Muscle layer of duodenum (tissue), 2 donors: Measurements from ENCODE around the gene NKX1-1.
"Not testable (repeated sequence)": the region's sequence is repeated elsewhere in the genome, so short reads cannot be mapped to it uniquely, and the experiment has no call there.

Source experiments
- H3K27ac ChIP-seq: one replicate; pipeline ENCODE4 v1.7.0; 2013; ENCODE audit warnings: mild to moderate bottlenecking, low read length
- H3K27me3 ChIP-seq: one replicate; pipeline ENCODE4 v1.7.0; 2013; ENCODE audit warnings: low read depth, mild to moderate bottlenecking, control low read depth, low read length
- H3K36me3 ChIP-seq, 2 donors: one replicate each; pipeline ENCODE4 v1.7.0; 2013; ENCODE audit warnings: low read length in 2 of 2, control low read depth in 1 of 2, mild to moderate bottlenecking in 1 of 2; ENCODE audit not compliant: insufficient read depth in 2 of 2, control insufficient read depth in 1 of 2
- H3K4me1 ChIP-seq, 2 donors: one replicate each; pipeline ENCODE4 v1.7.0; 2013; ENCODE audit warnings: low read length in 2 of 2, mild to moderate bottlenecking in 2 of 2, control low read depth in 1 of 2, moderate library complexity in 1 of 2; ENCODE audit not compliant: insufficient read depth in 2 of 2, control insufficient read depth in 1 of 2
- H3K4me3 ChIP-seq, 2 donors: one replicate each; pipeline ENCODE4 v1.7.0; 2013; ENCODE audit warnings: low read length in 2 of 2, low read depth in 1 of 2, mild to moderate bottlenecking in 1 of 2
- H3K9me3 ChIP-seq, 2 donors: one replicate each; pipeline ENCODE4 v1.7.0; 2013; ENCODE audit warnings: low read length in 2 of 2, control low read depth in 1 of 2, mild to moderate bottlenecking in 1 of 2; ENCODE audit not compliant: control insufficient read depth in 1 of 2
- donor health status: healthy.

The NKX1-1 gene

GRCh38 chr4:1446502-1447386 is 40.5 kb upstream of the NKX1-1 start:
- H3K4me3 ChIP-seq: no peak overlapping the region
- no peaks in the 10 kb centered on the region for H3K4me1 ChIP-seq
- no peak overlapping the region for H3K27ac ChIP-seq
- no peaks in the 10 kb centered on the region for H3K36me3 ChIP-seq
- H3K27me3 ChIP-seq: no peaks in the 10 kb centered on the region
- peaks cover 0 to under 1% of the 10 kb centered on the region in 2 donors for H3K9me3 ChIP-seq

GRCh38 chr4:1445716-1446445 is 39.6 kb upstream of the NKX1-1 start:
- Histone ChIP-seq H3K9me3 (no peaks in the 10 kb centered on the region), H3K36me3 (no peaks in the 10 kb centered on the region), H3K27ac (no peak overlapping the region), H3K4me1 (no peaks in the 10 kb centered on the region), H3K27me3 (no peaks in the 10 kb centered on the region), H3K4me3 (no peak overlapping the region)

GRCh38 chr4:1443688-1444172 is 37.5 kb upstream of the NKX1-1 start:
- not testable (repeated sequence) for H3K4me1 ChIP-seq, H3K9me3 ChIP-seq, H3K27me3 ChIP-seq, H3K36me3 ChIP-seq, H3K4me3 ChIP-seq, H3K27ac ChIP-seq

- H3K36me3 ChIP-seq: no peaks in the 10 kb centered on the region
- H3K27ac ChIP-seq: no peak overlapping the region
- no peaks in the 10 kb centered on the region for H3K27me3 ChIP-seq
- no peaks in the 10 kb centered on the region for H3K4me1 ChIP-seq
- no peak overlapping the region for H3K4me3 ChIP-seq
- H3K9me3 ChIP-seq: no peaks in the 10 kb centered on the region
Observed at GRCh38 chr4:1427010-1427409, 20.8 kb upstream of the NKX1-1 start.

GRCh38 chr4:1421657-1422056 is 15.4 kb upstream of the NKX1-1 start:
- Histone ChIP-seq H3K4me3 (no peak overlapping the region), H3K36me3 (no peaks in the 10 kb centered on the region), H3K4me1 (no peaks in the 10 kb centered on the region), H3K27me3 (no peaks in the 10 kb centered on the region), H3K9me3 (no peaks in the 10 kb centered on the region), H3K27ac (no peak overlapping the region)

- Histone ChIP-seq H3K27ac (no peak overlapping the region), H3K36me3 (no peaks in the 10 kb centered on the region), H3K9me3 (no peaks in the 10 kb centered on the region), H3K27me3 (no peaks in the 10 kb centered on the region), H3K4me3 (no peak overlapping the region), H3K4me1 (no peaks in the 10 kb centered on the region)
Observed at GRCh38 chr4:1419708-1420107, 13.5 kb upstream of the NKX1-1 start.

GRCh38 chr4:1418494-1419285 is 12.4 kb upstream of the NKX1-1 start:
- Histone ChIP-seq H3K4me1 (peaks cover 0 to 2% of the 10 kb centered on the region in 2 donors), H3K27me3 (peaks cover 1% of the 10 kb centered on the region), H3K4me3 (no peak overlapping the region), H3K9me3 (no peaks in the 10 kb centered on the region), H3K27ac (no peak overlapping the region), H3K36me3 (no peaks in the 10 kb centered on the region)

- no peaks in the 10 kb centered on the region for H3K9me3 ChIP-seq
- no peaks in the 10 kb centered on the region for H3K36me3 ChIP-seq
- H3K4me3 ChIP-seq: no peak overlapping the region
- peaks cover 0 to 4% of the 10 kb centered on the region in 2 donors for H3K4me1 ChIP-seq
- peaks cover 10% of the 10 kb centered on the region for H3K27me3 ChIP-seq
- H3K27ac ChIP-seq: no peak overlapping the region
Observed at GRCh38 chr4:1417522-1418390, 11.5 kb upstream of the NKX1-1 start.

- Histone ChIP-seq H3K9me3 (no peaks in the 10 kb centered on the region), H3K27me3 (peaks cover 16% of the 10 kb centered on the region)
Observed at GRCh38 chr4:1416948-1417260, 10.7 kb upstream of the NKX1-1 start.

GRCh38 chr4:1416051-1416947 is 10.1 kb upstream of the NKX1-1 start:
- no peaks in the 10 kb centered on the region for H3K9me3 ChIP-seq
- peaks cover 0 to 4% of the 10 kb centered on the region in 2 donors for H3K4me1 ChIP-seq
- H3K27me3 ChIP-seq: peaks cover 22% of the 10 kb centered on the region
- H3K36me3 ChIP-seq: no peaks in the 10 kb centered on the region
- no peak overlapping the region for H3K27ac ChIP-seq
- no peak overlapping the region for H3K4me3 ChIP-seq

More at GRCh38 chr4:1416948-1417260, 10.7 kb upstream of the NKX1-1 start:
- Histone ChIP-seq H3K27ac (no peak overlapping the region), H3K4me1 (peaks cover 0 to 4% of the 10 kb centered on the region in 2 donors), H3K4me3 (no peak overlapping the region), H3K36me3 (no peaks in the 10 kb centered on the region)
